SK-N-MC (cell line): ENCODE measurements around the gene PGLYRP4.

Source experiments
- EZH2 ChIP-seq: fragments of 200-600 bp; sonication (generic); IDR thresholded peaks from one replicate; pipeline ENCODE4 v1.6.1; 2017; ENCODE audit warnings: antibody characterized with exemption
- POLR2AphosphoS5 ChIP-seq: IDR thresholded peaks from 2 replicates; pipeline ENCODE4 v1.6.1; 2012; ENCODE audit warnings: mild to moderate bottlenecking, low read depth, low read length, borderline replicate concordance

DNA sequence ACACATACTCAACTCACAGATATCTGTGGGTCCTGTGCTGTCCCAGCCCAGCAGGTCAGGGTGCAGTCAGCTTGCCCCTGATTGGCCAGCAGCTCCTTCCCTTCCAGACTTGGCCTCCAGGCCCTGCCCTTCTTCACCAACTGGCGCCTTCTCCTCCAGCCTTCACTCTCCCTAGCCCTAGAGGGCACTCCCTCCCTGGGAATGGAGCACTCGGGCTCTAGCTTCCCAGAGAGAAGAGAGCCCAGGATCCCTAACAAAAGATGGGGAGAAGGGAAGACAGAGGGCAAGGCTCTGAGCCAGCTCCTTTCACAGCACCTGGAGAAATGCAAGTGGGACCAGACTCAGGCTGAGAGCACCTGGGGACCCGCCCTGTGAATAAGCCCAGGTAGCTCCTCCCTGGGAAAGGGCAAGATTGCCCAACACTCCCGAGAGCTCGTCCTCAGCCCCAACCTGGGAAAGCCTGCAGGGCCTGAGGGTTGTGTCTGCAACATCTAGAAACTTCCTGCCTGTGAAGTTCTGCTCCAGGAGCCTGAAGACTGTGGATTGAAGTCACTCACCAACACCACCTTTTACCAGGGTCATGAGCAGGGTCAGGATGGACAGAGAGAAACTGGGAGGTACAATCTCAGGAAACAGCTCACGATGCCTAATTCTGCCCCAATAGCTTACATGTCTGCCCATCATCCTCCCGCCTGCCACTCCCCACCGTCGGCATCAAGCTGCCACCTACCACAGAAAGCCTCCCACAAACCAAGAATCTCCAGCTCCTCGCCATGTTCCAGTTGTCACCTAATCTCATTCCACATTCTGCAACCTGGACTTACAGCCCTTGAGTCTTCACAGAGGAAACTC, at the start of gene PGLYRP4:
- TF ChIP-seq POLR2AphosphoS5 = no peak
- no peak for TF ChIP-seq EZH2
